Neural cell (in vitro differentiated cells): Measurements from ENCODE around the gene SNX7.

Experiments used
- CTCF ChIP-seq: fragments of 450-650 bp; IDR thresholded peaks from 2 replicates; pipeline ENCODE4 v1.5.1; 2014; ENCODE audit warnings: antibody characterized with exemption, mild to moderate bottlenecking, moderate library complexity; ENCODE audit not compliant: poor library complexity, severe bottlenecking
- EZH2 ChIP-seq: fragments of 200-600, 300-800 bp; shearing (Covaris generic), sonication (generic); IDR thresholded peaks from 2 replicates; pipeline ENCODE4 v1.6.1; 2014; ENCODE audit warnings: antibody characterized with exemption, low read length, borderline replicate concordance, mild to moderate bottlenecking; ENCODE audit not compliant: insufficient read depth, poor library complexity, severe bottlenecking

GRCh38 chr1:98741164-98741563, 79.6 kb downstream of the SNX7 start:
- TF ChIP-seq CTCF, result no peak
- TF ChIP-seq EZH2, result no peak
